Measurements from ENCODE around the gene MEF2A. TPM values are rescaled to one million over a fixed set of nuclear protein-coding genes. Genes with fewer than 3 reads are reported as not detected.

The MEF2A gene
- 70.8 TPM for total RNA-seq

GRCh38 chr15:99565299-99566156 is at the start of gene MEF2A:
TSS of gene MEF2A (plus strand) at chr15:99565984. CDS start at chr15:99633120, 67,136 bp downstream.

GRCh38 chr15:99733268-99734039 is 167.7 kb downstream of the MEF2A start, which contains the start of gene LYSMD4:
TSS of gene LYSMD4 (minus strand) at chr15:99733437. CDS start at chr15:99731999, 1,438 bp downstream.

Small RNAs within 50 kb of the gene (small RNA-seq; reads per million reads assigned to genes)
- gene RF00019, result not detected

Other genes with a start within 250 kb of the MEF2A start
- gene LYSMD4, start 167.5 kb downstream of the MEF2A start, total RNA-seq, result 20.1 TPM

Data from diencephalon (tissue), 1 donor.